Hair follicle dermal papilla cell (primary cell): ENCODE results near the gene ZNRD2. TPM values are rescaled to one million over a fixed set of nuclear protein-coding genes. Genes with fewer than 3 reads are reported as not detected.

ENCODE experiments used
- small RNA-seq: library from RNA; depleted of rRNA; stranded (forward); fragments of <200 nt; gene quantifications from one replicate; pipeline ENCODE3, GENCODE V24; 2012
- total RNA-seq: library from RNA; depleted of rRNA; stranded (reverse); fragments of >200 nt; gene quantifications from 2 replicates; pipeline ENCODE4 v1.2.3, GENCODE V29; 2012

Gene ZNRD2, protein sequence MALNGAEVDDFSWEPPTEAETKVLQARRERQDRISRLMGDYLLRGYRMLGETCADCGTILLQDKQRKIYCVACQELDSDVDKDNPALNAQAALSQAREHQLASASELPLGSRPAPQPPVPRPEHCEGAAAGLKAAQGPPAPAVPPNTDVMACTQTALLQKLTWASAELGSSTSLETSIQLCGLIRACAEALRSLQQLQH
- total RNA-seq, result 36.1 and 38.3 TPM in 2 replicates

DNA sequence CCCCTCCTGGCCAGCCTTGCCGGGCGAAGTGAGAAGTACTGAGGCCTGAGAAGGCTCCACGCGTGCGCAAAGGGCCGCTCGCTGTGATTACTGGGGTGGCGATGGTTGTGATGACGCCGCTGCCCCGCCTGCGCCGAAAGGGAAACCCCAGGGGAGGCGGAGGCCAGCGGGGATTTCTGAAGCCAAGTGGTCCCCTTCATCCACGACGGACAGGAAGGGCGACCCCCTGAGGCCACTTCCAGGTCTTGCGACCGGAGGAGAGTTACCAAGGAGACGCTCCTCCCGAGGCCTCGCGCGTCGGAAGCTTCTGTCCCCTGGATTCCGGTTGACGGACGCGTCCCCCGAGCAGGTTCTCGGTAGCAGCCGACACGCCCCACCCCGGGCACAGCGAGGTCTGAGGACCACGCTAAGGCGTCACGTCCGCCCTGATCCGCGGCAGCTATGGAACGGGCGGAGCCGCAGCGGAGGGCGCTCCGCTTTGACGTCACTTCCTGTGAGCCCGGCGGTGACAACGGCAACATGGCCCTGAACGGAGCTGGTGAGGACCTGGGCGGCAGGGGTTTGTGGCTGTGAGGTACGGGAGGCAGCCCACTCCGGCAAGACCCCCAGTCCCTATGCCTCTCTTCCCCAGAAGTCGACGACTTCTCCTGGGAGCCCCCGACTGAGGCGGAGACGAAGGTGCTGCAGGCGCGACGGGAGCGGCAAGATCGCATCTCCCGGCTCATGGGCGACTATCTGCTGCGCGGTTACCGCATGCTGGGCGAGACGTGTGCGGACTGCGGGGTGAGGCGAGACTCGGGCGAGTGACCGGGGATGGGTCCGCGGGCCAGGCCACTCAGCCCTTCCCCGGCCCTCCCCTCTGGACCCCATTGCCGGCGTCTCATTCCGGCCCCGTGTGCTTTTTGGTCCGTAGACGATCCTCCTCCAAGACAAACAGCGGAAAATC lies at the start of gene ZNRD2:
Gene ZNRD2 (plus strand): TSS at position 505 of the 946 bp plus-strand sequence. CDS start 15 bp downstream, at position 520.

DNA sequence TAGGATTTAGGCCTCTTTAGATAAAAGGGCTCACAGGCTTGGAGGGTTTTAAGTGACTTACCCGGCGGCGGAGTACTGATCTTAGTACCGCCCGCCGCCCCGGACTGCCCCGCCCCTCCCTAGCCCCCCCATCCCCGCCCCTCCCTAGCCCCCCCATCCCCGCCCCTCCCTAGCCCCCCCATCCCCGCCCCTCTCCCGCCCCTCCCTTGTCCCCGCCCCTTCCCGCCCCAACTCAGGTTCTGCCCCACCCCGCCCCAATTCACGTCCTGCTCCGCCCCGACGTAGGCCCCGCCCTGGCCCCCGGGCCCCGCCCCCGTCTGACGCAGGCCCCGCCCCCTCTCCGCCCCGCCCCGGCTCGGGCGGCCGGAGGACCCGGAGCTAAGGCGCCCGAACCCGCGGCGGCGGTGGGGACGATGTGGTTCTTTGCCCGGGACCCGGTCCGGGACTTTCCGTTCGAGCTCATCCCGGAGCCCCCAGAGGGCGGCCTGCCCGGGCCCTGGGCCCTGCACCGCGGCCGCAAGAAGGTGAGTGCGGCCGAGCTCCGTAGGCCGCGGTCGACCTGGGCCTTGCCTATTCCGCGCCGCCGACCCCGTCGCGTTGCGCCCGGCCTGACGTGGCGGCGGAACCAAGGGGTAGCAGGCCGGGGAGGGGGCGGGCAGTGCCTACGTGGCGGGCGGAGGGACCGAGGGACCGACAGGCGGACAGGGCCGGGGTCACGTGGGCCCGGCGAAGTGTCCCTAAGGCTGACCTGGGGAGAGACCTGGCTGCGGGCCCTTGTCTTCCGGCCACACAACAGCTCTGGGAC lies 45.3 kb upstream of the ZNRD2 start, which contains the start of gene SCYL1:
Gene SCYL1 (plus strand): TSS at position 343 of the 805 bp plus-strand sequence. CDS start 71 bp downstream, at position 414.

DNA sequence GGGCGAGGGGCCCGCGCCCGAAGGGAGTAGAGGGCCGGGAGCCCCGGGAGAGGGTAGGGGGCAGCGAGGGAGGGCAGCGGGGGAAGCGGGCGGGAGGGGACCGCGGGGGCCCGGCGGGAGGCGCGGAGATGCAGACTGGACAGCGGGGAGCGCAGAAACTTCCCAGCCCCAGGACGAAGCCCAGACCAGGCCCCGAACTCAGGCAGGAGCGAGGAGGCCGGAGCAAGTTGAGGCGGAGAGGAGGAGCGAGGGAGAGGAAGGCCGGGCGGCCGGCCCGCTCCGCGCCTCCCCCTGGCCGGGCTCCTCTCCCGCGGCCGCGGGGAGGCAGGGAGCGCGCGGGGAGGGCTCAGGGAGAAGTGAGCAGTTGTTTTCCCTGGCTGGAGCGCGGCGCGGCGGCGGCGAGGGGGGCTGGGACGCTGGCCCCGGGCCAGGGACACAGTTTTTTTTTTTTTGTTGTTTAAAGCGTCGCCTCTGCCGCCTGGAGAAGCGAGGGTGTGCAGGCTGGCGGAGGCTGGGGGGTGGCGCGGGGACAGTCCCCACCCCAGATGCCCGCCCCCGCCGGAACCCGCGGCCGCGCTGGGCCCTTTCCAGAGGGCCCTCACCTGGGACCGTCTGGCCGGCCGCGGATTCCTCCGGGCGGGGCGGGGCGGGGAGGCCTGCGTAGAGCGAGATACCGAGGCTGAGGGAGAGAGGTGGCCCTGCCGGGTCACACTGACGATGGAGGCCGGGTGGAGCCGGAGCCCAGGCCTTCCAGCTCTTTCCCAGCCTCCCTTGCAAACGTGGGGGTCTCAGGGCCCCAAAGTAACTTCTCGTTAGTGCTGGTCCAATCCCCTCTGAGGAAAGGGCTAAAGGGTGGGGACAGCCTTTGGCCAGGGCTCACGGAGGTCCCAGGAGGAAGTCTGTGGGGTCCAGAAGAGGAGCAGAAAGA lies 12.0 kb upstream of the ZNRD2 start, which contains the start of gene LTBP3:
Gene LTBP3 (minus strand): TSS at position 358 of the 928 bp plus-strand sequence. CDS start 400 bp downstream, outside the sequence.

DNA sequence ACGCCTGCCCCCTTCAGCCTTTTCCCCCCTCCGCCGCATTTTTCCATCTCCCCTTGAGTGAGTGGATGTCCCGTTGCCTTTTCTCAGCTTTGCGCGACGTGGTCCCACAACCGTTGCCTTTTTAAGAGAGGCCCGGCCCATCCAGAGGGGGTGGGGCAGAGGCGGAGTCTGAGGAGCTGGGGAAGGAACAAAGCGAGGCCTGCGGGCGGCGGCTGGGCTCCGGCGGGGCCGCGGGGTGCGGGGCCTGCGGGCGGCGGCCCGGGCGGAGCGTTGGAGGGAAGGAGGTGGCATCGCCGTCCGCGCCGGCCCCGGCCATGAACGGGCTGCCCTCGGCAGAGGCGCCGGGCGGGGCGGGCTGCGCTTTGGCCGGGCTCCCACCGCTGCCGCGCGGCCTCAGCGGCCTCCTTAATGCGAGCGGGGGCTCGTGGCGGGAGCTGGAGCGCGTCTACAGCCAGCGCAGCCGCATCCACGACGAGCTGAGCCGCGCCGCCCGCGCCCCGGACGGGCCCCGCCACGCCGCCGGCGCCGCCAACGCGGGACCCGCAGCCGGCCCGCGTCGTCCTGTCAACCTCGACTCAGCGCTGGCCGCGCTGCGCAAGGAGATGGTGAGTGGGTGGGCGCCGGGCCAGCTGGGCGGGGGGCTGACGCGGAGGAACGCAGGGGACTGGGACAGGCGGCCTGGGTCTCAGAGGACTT lies 2.2 kb downstream of the ZNRD2 start, which contains the start of gene FAM89B:
Gene FAM89B (plus strand): TSS at position 183 of the 696 bp plus-strand sequence. CDS start 132 bp downstream, at position 315.

DNA sequence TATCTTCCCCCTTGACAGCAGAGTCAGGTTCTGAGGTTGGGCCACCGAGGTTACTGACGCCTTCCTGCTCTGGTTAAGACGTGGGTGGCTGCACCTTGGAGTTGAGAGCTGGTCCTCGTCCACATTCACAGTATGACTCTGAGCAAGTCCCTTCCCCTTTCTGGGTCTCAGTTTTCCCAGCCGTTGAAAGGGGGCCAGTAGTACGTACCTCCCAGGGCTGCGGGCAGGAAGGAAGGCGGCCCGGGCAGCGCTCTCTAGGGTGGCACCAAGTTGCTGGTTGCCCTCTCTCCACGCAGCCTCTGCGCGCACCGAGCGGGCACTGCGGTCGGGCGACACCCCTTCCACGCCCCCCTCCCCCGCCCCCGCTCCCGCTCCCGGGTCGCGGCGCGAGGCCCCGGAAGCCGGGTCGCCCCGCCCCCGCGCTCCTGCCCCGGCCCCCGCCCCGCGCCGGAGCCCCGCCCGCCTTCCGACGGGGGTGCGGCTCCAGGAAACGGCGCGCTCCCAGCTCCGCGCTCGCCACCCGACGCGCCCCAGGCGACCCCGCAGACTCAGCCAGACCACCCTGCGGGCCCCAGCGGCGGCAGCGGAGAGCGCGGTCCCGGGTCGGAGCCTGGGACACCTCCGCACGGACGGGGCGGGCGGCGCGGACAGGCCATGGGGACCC lies 5.4 kb downstream of the ZNRD2 start, which contains the start of gene EHBP1L1:
Gene EHBP1L1 (plus strand): TSS at position 486 of the 664 bp plus-strand sequence. CDS start 250 bp downstream, outside the sequence.

DNA sequence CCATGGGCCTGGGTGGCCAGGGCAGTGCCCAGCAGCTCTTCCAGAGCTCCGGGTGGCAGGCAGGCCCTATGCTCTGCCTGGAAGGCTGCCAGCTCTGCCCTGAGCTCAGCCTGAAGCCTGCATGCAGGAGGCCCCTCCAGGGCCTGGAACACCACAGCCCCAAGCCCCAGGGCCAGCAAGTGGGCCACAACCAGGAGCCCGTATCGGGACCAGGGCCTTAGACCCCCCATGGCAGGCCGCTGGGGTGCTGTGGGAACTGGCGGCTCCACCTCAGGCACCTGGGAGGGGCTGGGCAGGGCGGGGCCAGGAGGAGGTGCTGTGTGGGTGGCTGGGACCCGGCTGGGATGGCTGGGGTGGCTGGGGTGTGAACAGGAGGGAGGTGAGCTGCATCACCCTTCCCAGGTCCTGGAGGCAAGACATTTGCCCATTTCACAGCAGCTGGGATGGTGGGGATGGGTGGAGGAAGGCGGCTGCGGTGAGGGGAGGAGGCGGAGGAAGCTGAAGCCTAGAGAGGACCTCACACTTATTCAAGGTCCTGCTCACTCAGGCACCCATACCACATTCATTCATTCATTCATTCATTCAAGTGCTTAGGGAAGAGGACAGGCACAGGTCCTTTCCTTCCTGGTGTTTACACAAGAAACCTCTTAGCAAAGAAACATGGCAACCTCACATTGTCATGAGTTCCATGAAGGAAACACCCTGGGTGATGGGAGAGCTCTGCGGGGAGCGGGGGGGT lies 25.4 kb downstream of the ZNRD2 start, which contains the start of gene KCNK7:
Gene KCNK7 (minus strand): TSS at position 258 of the 739 bp plus-strand sequence. CDS start 28 bp downstream, at position 230.

DNA sequence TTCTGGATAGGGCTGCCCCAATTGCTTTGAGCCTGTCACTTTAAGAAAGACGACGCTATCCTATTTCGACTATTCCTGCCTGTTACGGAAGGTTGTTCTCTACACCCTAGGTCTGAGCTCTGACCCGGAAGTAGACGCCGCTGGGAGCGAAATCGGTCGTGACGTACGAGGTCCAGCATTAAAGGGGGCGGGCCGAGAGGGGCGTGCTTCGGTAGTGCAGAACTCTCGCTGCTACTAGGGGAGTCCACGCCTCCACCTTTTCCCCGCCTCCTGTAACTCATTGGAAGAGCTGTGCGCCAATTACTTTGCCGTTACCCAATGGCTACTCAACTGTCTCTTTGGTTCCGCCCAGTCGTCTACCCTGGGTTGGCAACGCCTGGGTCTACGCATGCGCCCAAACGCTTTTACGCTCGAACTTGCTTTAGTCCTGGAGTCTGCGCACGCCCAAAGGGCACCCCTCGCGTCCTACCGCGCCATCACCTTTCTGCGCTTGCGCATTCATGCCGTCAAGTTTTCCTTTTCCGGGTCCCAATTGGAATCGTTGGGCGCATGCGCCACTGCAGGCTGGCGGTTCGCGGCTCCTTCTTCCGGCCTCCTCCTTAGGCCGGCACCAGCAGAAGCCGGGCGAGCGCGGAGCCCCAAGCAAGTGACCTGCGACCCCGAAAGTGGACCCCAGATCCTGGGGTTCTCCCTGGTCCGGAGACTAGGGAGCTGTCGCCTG lies 45.1 kb downstream of the ZNRD2 start, which contains the start of gene PCNX3:
Gene PCNX3 (plus strand): TSS at position 548 of the 721 bp plus-strand sequence. CDS start 536 bp downstream, outside the sequence.

Small RNAs within 50 kb of the gene (small RNA-seq; reads per million reads assigned to genes)
- not detected for gene AP001362.1

Other genes starting within 250 kb of the ZNRD2 start
- 56.3 and 60.6 TPM in 2 replicates for gene DPF2, start 236.6 kb upstream of the ZNRD2 start, total RNA-seq
- gene TIGD3, start 215.7 kb upstream of the ZNRD2 start, total RNA-seq, result 0.12 TPM in 1 of 2 replicates, not detected in the other
- gene SLC25A45, start 187.8 kb upstream of the ZNRD2 start, total RNA-seq, result 5.3 and 8.0 TPM in 2 replicates
- 70.2 and 77.1 TPM in 2 replicates for gene FRMD8, start 183.8 kb upstream of the ZNRD2 start, total RNA-seq
- gene NEAT1, start 147.7 kb upstream of the ZNRD2 start, total RNA-seq, result 553 and 658 TPM in 2 replicates
- gene MALAT1, start 71.4 kb upstream of the ZNRD2 start, total RNA-seq, result 16,813 and 19,611 TPM in 2 replicates
- 116 and 125 TPM in 2 replicates for gene SCYL1, start 45.4 kb upstream of the ZNRD2 start, total RNA-seq
- gene LTBP3, start 12.1 kb upstream of the ZNRD2 start, total RNA-seq, result 21.3 and 22.8 TPM in 2 replicates
- 26.8 and 29.6 TPM in 2 replicates for gene FAM89B, start 2.1 kb downstream of the ZNRD2 start, total RNA-seq
- gene EHBP1L1, start 5.6 kb downstream of the ZNRD2 start, total RNA-seq, result 55.9 and 64.3 TPM in 2 replicates
- not detected in 2 replicates for gene KCNK7, start 25.3 kb downstream of the ZNRD2 start, total RNA-seq
- 21.4 and 26.9 TPM in 2 replicates for gene MAP3K11, start 43.7 kb downstream of the ZNRD2 start, total RNA-seq
- 34.7 and 35.2 TPM in 2 replicates for gene PCNX3, start 45.3 kb downstream of the ZNRD2 start, total RNA-seq
- gene SIPA1, start 67.6 kb downstream of the ZNRD2 start, total RNA-seq, result 25.5 and 32.2 TPM in 2 replicates
- 35.0 and 40.2 TPM in 2 replicates for gene RELA, start 92.4 kb downstream of the ZNRD2 start, total RNA-seq
- 41.7 and 46.7 TPM in 2 replicates for gene KAT5, start 141.8 kb downstream of the ZNRD2 start, total RNA-seq
- gene RNASEH2C, start 150.3 kb downstream of the ZNRD2 start, total RNA-seq, result 19.3 and 27.1 TPM in 2 replicates
- gene AP5B1, start 210.5 kb downstream of the ZNRD2 start, total RNA-seq, result 25.0 and 27.6 TPM in 2 replicates
- not detected in 2 replicates for gene OVOL1, start 216.6 kb downstream of the ZNRD2 start, total RNA-seq